GM19328 (cell line): ENCODE results near the gene RPL10A.
"Not testable (repeated sequence)": the region's sequence is repeated elsewhere in the genome, so short reads cannot be mapped to it uniquely, and the experiment has no call there.

Experiments
- ATAC-seq: cut with Tn5 transposase; IDR thresholded peaks from one replicate; pipeline ENCODE4 v1.9.1; 2021; ENCODE audit warnings: mild to moderate bottlenecking, moderate library complexity; ENCODE audit not compliant: unreplicated experiment

The RPL10A gene

GRCh38 chr6:35508542-35508941 lies 40.3 kb downstream of the RPL10A start:
- no peak for ATAC-seq

DNA sequence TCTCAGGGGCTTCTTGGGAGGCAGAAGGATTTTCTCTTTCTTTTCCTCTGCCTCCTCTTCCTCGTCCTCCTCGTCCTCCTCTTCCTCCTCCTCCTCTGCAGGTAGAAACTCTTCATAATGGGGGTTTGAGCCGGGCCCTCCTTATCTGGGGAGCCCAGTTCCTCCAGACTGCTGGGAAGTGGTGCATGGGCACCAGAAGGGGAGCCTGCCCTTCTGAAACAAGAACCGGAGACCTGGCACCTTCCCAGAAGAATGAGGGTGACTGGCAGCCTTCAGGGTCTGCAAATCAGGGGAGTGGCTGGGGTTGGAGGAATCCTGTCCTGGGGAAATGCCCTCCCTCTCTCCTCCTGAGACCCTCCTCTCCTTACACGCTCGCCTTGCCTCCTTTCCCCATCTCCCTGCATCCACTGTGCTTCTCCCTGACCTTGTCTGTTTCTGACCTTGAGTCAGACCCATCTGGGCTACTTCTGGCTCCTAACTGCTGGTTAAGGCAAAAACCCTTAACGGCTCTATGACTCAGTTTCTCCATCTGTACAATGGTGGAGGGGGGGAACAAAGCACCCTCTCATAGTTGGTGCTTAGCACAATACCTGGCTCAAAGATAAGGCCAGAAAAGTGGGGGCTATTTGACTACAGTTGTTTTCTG lies 42.8 kb downstream of the RPL10A start:
- ATAC-seq, result no peak

- ATAC-seq, result no peak
Observed at GRCh38 chr6:35511562-35511941, 43.4 kb downstream of the RPL10A start.

- ATAC-seq, result no peak
Observed at GRCh38 chr6:35512006-35512405, 43.8 kb downstream of the RPL10A start.

GRCh38 chr6:35512740-35513139 lies 44.5 kb downstream of the RPL10A start, which contains the start of gene TULP1:
TSS of gene TULP1 (minus strand) at chr6:35512896. CDS start at chr6:35512858, 38 bp downstream.
- ATAC-seq, result no peak

GRCh38 chr6:35514587-35514986 lies 46.4 kb downstream of the RPL10A start:
- ATAC-seq, result no peak

DNA sequence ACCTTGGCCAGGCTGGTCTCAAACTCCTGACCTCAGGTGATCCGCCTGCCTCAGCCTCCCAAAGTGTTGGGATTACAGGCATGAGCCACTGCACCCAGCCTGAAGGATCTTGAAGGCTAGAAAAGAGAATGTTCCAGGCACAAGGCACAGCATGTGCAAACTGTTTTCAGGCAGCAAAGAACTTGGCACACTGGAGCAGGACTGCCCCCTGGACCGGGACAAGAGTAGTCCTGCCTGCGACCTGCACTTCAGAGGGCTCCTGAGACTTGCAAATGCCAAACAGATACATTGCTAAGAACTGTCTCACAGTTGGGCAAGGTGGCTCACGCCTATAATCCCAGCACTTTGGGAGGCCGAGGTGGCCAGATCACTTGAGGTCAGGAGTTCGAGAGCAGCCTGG lies 47.7 kb downstream of the RPL10A start:
- not testable (repeated sequence) for ATAC-seq

GRCh38 chr6:35516712-35517111 lies 48.5 kb downstream of the RPL10A start:
- ATAC-seq, result no peak

GRCh38 chr6:35517978-35518377 lies 49.8 kb downstream of the RPL10A start:
- not testable (repeated sequence) for ATAC-seq

DNA sequence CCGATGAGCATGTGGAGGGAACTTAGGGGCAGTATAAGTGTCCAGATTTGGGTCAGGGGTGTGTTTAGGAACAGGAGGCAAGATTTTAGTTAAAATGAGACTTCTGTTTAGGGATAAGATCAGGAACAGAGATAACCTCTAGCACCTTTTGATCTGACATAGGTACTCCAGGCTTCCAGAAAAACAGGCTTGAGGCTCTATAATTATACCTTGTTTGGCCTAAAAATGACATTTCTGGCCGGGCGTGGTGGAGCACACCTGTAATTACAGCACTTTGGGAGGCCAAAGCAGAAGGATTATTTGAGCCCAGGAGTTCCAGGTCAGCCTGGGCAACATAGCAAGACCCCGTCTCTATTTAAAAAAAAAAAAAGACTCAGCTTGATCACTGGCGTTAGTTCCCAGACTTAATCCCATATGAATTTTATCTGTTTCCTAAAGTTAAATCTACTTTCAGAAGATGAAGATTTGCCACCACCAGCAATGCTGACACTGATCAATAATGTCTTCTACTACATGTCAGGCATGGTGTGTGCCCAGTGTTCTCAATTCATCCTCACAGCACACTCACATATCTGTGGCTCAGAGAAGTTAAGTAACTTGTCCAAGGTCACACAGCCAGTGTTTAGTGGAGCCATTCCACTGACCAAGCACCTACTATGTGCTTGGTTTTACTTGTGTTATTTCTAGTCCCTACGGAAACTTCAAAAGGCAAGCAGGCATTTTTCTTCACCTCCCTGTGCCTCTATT lies 50.5 kb downstream of the RPL10A start:
- no peak for ATAC-seq

DNA sequence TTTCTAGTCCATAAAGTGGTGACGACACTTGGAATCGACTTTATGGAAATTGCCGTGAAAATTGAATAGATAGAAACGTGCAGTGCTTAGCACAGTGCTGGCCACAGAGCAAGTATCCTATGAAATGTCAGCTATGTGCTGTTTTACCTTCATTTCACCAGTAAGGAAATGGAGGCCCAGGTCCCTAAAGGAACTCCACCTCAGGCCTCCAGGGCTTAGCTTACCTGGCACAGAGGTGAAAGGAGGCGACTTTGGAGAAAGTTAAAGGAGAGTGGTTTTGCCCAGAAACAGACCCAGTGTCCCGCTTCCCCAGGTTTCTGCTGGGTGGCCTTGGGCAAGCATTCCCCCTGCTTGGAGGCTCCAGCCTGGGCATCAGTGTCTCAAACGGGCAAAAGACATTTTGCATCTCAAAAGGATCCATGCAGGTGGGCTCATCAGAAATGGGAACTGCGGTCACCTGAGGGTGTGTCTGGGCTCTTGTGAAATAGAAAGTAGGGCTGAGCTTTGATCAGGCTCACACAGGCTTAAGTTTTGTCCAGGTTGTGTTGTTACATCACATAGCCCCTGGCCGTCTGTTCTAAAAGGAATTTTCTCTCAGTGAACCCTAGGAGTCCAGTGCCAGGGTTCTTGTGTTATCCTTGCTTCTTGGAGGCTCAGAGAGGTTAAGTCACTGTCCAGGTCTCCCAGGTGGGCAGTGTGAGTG lies 51.3 kb downstream of the RPL10A start:
- ATAC-seq, result no peak
